Measurements from ENCODE around the gene HAP1.

The HAP1 gene

DNA sequence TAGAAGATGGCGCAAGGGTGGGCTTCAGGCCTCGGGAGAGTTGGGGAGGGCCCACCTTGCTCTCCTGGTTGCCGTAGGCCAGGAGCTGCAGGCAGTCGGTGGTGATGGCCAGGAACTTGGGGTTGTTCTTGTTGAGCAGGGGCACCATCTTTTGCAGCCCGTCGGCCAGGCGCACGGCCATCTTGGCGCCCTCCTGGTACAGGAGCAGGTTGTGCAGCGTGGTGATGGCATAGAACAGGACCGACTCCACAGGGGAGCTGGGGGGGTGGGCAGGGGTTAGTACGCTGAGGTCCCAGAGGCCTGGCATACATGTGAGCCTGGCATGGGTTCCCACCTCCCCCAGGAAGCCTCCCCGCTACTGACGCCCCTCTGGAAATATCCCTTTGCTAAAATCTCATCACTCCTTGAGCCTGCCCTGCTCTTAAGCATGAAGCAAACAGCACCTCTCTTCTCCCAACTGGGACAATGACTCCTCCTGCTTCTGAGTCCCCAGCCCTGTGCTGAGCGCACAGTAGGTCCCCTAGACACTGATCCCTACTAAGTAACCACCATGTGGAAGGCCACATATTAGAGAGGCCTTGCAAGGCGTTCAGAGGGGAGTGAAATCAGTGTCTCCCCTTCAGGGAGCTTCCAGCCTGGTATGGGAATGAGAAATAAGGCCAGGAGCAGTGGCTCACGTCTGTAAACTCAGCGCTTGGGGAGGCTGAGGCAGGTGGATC lies 33.0 kb upstream of the HAP1 start:
- no peak for DNase-seq
- TF ChIP-seq CTCF (IDR thresholded peaks at IDR 0.05), result no peak
- Mint-ChIP-seq H3K27me3 (ENCODE audit: low read depth, poor library complexity) (no peaks in the 10 kb centered on the region), H3K4me3 (no peak overlapping the region), H3K36me3 (ENCODE audit: low read depth) (peaks cover 74% of the 10 kb centered on the region), H3K27ac (peak overlapping the region; percentile 66), H3K4me1 (peaks cover 7% of the 10 kb centered on the region), H3K9me3 (no peaks in the 10 kb centered on the region)

- no peak for TF ChIP-seq CTCF (IDR thresholded peaks at IDR 0.05)
- no peak overlapping the region for H3K4me3 Mint-ChIP-seq
- H3K36me3 Mint-ChIP-seq (ENCODE audit: low read depth), result peaks cover 83% of the 10 kb centered on the region
- H3K4me1 Mint-ChIP-seq, result peaks cover 6% of the 10 kb centered on the region
- H3K9me3 Mint-ChIP-seq, result no peaks in the 10 kb centered on the region
- no peaks in the 10 kb centered on the region for H3K27me3 Mint-ChIP-seq (ENCODE audit: low read depth, poor library complexity)
- no peak for DNase-seq
- no peak overlapping the region for H3K27ac Mint-ChIP-seq
Observed at GRCh38 chr17:41766135-41766534, 31.7 kb upstream of the HAP1 start.

- no peak overlapping the region for H3K27ac Mint-ChIP-seq
- no peaks in the 10 kb centered on the region for H3K9me3 Mint-ChIP-seq
- no peak for TF ChIP-seq CTCF (IDR thresholded peaks at IDR 0.05)
- no peaks in the 10 kb centered on the region for H3K4me1 Mint-ChIP-seq
- no peaks in the 10 kb centered on the region for H3K27me3 Mint-ChIP-seq (ENCODE audit: low read depth, poor library complexity)
- no peak overlapping the region for H3K4me3 Mint-ChIP-seq
- no peak for DNase-seq
- H3K36me3 Mint-ChIP-seq (ENCODE audit: low read depth), result peaks cover 82% of the 10 kb centered on the region
Observed at GRCh38 chr17:41763327-41763726, 28.9 kb upstream of the HAP1 start.

DNA sequence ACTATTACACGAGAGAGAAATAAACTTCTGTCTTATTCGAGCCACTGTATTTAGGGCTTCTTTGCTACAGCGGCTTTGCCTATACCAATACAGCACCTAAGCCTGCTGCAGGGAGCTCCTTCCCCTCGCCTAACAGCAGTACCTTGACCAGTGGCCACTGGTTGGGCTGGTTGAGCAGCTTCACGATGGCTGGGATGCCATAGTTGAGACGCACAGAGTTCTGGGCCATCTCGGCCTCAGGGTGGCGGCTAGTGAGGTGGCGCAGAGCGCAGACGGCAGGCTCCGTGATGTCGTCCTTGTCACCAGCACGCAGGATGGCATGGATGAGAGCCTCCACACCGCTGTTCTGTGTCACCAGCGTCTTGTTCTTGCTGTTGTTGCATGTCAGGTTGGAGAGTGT lies 28.4 kb upstream of the HAP1 start:
- Mint-ChIP-seq H3K27me3 (ENCODE audit: low read depth, poor library complexity) (no peaks in the 10 kb centered on the region), H3K4me1 (no peaks in the 10 kb centered on the region), H3K4me3 (no peak overlapping the region), H3K36me3 (ENCODE audit: low read depth) (peaks cover 86% of the 10 kb centered on the region), H3K9me3 (no peaks in the 10 kb centered on the region), H3K27ac (no peak overlapping the region)
- no peak for TF ChIP-seq CTCF (IDR thresholded peaks at IDR 0.05)
- DNase-seq, result no peak

DNA sequence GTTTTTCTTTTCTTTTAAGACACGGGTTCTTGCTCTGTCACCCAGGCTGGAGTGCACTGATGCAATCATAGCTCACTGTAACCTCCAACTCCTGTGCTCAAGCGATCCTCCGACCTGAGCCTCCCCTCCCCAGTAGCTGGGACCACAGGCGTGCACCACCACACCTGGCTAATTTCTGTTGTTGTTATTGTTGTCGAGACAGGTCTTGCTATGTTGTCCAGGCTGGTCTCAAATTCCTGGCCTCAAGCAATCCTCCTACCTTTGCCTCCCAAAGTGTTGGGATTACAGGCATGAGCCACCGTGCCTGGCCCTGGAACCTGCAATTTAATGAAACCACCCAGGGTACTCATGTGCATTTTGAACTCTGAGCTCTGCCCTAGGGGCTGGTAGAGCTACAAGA lies 27.9 kb upstream of the HAP1 start:
- peak overlapping the region; percentile 49 for H3K27ac Mint-ChIP-seq
- H3K27me3 Mint-ChIP-seq (ENCODE audit: low read depth, poor library complexity), result no peaks in the 10 kb centered on the region
- DNase-seq, result no peak
- no peaks in the 10 kb centered on the region for H3K4me1 Mint-ChIP-seq
- no peaks in the 10 kb centered on the region for H3K9me3 Mint-ChIP-seq
- no peak overlapping the region for H3K4me3 Mint-ChIP-seq
- peaks cover 85% of the 10 kb centered on the region for H3K36me3 Mint-ChIP-seq (ENCODE audit: low read depth)
- no peak for TF ChIP-seq CTCF (IDR thresholded peaks at IDR 0.05)

- Mint-ChIP-seq H3K4me3 (no peak overlapping the region), H3K9me3 (no peaks in the 10 kb centered on the region), H3K4me1 (no peaks in the 10 kb centered on the region), H3K36me3 (ENCODE audit: low read depth) (peaks cover 79% of the 10 kb centered on the region), H3K27me3 (ENCODE audit: low read depth, poor library complexity) (no peaks in the 10 kb centered on the region), H3K27ac (peak overlapping the region; percentile 34)
- no peak for DNase-seq
- no peak for TF ChIP-seq CTCF (IDR thresholded peaks at IDR 0.05)
Observed at GRCh38 chr17:41760878-41761277, 26.4 kb upstream of the HAP1 start.
